GM18858 (cell line): ENCODE results near the gene WDR38.

Experiments
- ATAC-seq: cut with Tn5 transposase; IDR thresholded peaks from one replicate; pipeline ENCODE4 v1.9.1; 2021; ENCODE audit not compliant: unreplicated experiment

Gene WDR38

GRCh38 chr9:124880501-124880900, 27.2 kb downstream of the WDR38 start:
- ATAC-seq = no peak

GRCh38 chr9:124881138-124881743, 28.0 kb downstream of the WDR38 start:
- ATAC-seq = no peak

- ATAC-seq = no peak
These were observed 29.0 kb downstream of the WDR38 start for GRCh38 chr9:124882231-124882630.

GRCh38 chr9:124884376-124884775, 31.1 kb downstream of the WDR38 start:
- ATAC-seq = no peak

GRCh38 chr9:124885551-124885950, 32.3 kb downstream of the WDR38 start:
- ATAC-seq = no peak

GRCh38 chr9:124886461-124886860, 33.2 kb downstream of the WDR38 start:
- no peak for ATAC-seq

- no peak for ATAC-seq
These were observed 33.7 kb downstream of the WDR38 start for GRCh38 chr9:124886866-124887492.

- ATAC-seq = no peak
These were observed 34.6 kb downstream of the WDR38 start for GRCh38 chr9:124887832-124888231.

- no peak for ATAC-seq
These were observed 35.7 kb downstream of the WDR38 start for GRCh38 chr9:124889006-124889405.

GRCh38 chr9:124890179-124890578, 36.9 kb downstream of the WDR38 start:
- no peak for ATAC-seq

GRCh38 chr9:124894035-124894740, 40.9 kb downstream of the WDR38 start:
- ATAC-seq = no peak

GRCh38 chr9:124894741-124895170, 41.5 kb downstream of the WDR38 start:
- ATAC-seq = no peak

GRCh38 chr9:124897570-124898460, 44.6 kb downstream of the WDR38 start:
- ATAC-seq = no peak

- ATAC-seq = no peak
These were observed 46.6 kb downstream of the WDR38 start for GRCh38 chr9:124899845-124900244.

GRCh38 chr9:124906966-124907365, 53.7 kb downstream of the WDR38 start:
- ATAC-seq = no peak
